Endodermal cell (in vitro differentiated cells): ENCODE results near the gene TASOR2. TPM values are rescaled to one million over a fixed set of nuclear protein-coding genes. Genes with fewer than 3 reads are reported as not detected.

Experiments
- DNase-seq: peaks from one replicate; pipeline ENCODE4 v3.0.0-alpha.2; 2017
- H3K27ac ChIP-seq: 2 replicates; pipeline ENCODE4 v1.5.1; 2013; ENCODE audit warnings: mild to moderate bottlenecking, low read depth, low read length, moderate library complexity
- H3K27me3 ChIP-seq: 2 replicates; pipeline ENCODE4 v1.6.1; 2013; ENCODE audit warnings: mild to moderate bottlenecking, low read length, moderate library complexity; ENCODE audit not compliant: insufficient read depth, control insufficient read depth, poor library complexity, severe bottlenecking
- H3K36me3 ChIP-seq: 2 replicates; pipeline ENCODE4 v1.7.0; 2013; ENCODE audit warnings: mild to moderate bottlenecking, low read length, moderate library complexity; ENCODE audit not compliant: control insufficient read depth, insufficient read depth
- H3K4me1 ChIP-seq: one replicate; pipeline ENCODE4 v1.7.0; 2013; ENCODE audit warnings: low read length; ENCODE audit not compliant: control insufficient read depth, insufficient read depth
- H3K4me3 ChIP-seq: 2 replicates; pipeline ENCODE4 v1.5.1; 2013; ENCODE audit warnings: mild to moderate bottlenecking, low read length, moderate library complexity
- H3K9ac ChIP-seq: 2 replicates; pipeline ENCODE4 v1.6.1; 2013; ENCODE audit warnings: mild to moderate bottlenecking, low read length, moderate library complexity; ENCODE audit not compliant: poor library complexity, severe bottlenecking; ENCODE audit errors: extremely low read depth
- H3K9me3 ChIP-seq: 2 replicates; pipeline ENCODE4 v1.6.1; 2013; ENCODE audit warnings: mild to moderate bottlenecking, low read length, moderate library complexity; ENCODE audit not compliant: control insufficient read depth
- H3K27ac Mint-ChIP-seq: 2 replicates; pipeline ENCODE4 v1.8.0; 2020; ENCODE audit warnings: mixed read lengths
- H3K27me3 Mint-ChIP-seq: 2 replicates; pipeline ENCODE4 v1.8.0; 2021; ENCODE audit warnings: mild to moderate bottlenecking, mixed read lengths; ENCODE audit not compliant: insufficient read depth
- H3K36me3 Mint-ChIP-seq: 2 replicates; pipeline ENCODE4 v1.8.0; 2020; ENCODE audit warnings: low read depth, mixed read lengths
- H3K4me1 Mint-ChIP-seq: 2 replicates; pipeline ENCODE4 v1.8.0; 2020; ENCODE audit warnings: mixed read lengths
- H3K4me3 Mint-ChIP-seq: 2 replicates; pipeline ENCODE4 v1.8.0; 2020; ENCODE audit warnings: mild to moderate bottlenecking, moderate library complexity, mixed read lengths
- H3K9me3 Mint-ChIP-seq: 2 replicates; pipeline ENCODE4 v1.8.0; 2020; ENCODE audit warnings: mild to moderate bottlenecking, mixed read lengths
- WGBS, 2 experiments: methylation state at CpG; one replicate each; pipeline versions ENCODE4 v1.1.5 to v1.1.7; 2013; ENCODE audit warnings: missing lambda C conversion rate in 2 of 2, mixed read lengths in 1 of 2; ENCODE audit not compliant: insufficient coverage in 1 of 2, insufficient read length in 1 of 2; 5-methylcytosine and 5-hydroxymethylcytosine counted together
- total RNA-seq, 2 donors: library from RNA; stranded (reverse); fragmentation: NEBNext Ultra II Directional in 1 of 2; extraction: Animal tissue kit (Norgen Biotek cat#: 25700) in 1 of 2; gene quantifications; 2 replicates in 1 of 2; 3 replicates in 1 of 2; pipeline ENCODE4 v1.2.1, GENCODE V29; 2021
- TF ChIP-seq, protein P1 (sequence below): fragments of 200-600 bp; sonication (generic); conservative IDR thresholded peaks from 2 replicates; pipeline ENCODE4 v1.5.0; 2021; ENCODE audit warnings: antibody characterized with exemption, mild to moderate bottlenecking

Gene TASOR2
- total RNA-seq, 2 donors from 2014 or later, result 47.1 to 53.0 TPM

DNA sequence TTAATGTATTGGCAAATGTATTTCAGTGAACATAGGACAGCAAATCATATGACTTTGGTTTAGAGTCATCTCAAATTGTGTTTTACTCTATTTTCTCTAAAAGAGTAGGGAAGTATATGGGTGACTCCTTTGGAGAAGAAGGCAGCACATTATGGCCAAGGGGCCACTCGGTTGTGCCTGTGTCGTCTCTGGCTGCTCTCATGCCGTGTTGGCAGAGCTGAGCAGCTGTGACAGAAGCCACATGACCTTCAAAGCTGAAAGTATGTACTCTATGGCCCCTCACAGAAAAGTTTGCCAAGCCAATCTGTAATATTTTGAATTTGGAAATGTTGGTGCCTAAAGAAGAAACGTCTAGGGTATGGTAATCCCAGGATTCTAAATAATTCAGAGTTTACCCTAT lies 47.5 kb downstream of the TASOR2 start:
- H3K9ac ChIP-seq, result no peak overlapping the region
- H3K9me3 ChIP-seq, result no peaks in the 10 kb centered on the region
- no peak for DNase-seq
- H3K4me3 Mint-ChIP-seq, result no peak overlapping the region
- no peak overlapping the region for H3K27ac ChIP-seq
- no peak overlapping the region for H3K27ac Mint-ChIP-seq
- H3K4me1 Mint-ChIP-seq, result no peaks in the 10 kb centered on the region
- no peaks in the 10 kb centered on the region for H3K4me1 ChIP-seq
- TF ChIP-seq, protein P1, sequence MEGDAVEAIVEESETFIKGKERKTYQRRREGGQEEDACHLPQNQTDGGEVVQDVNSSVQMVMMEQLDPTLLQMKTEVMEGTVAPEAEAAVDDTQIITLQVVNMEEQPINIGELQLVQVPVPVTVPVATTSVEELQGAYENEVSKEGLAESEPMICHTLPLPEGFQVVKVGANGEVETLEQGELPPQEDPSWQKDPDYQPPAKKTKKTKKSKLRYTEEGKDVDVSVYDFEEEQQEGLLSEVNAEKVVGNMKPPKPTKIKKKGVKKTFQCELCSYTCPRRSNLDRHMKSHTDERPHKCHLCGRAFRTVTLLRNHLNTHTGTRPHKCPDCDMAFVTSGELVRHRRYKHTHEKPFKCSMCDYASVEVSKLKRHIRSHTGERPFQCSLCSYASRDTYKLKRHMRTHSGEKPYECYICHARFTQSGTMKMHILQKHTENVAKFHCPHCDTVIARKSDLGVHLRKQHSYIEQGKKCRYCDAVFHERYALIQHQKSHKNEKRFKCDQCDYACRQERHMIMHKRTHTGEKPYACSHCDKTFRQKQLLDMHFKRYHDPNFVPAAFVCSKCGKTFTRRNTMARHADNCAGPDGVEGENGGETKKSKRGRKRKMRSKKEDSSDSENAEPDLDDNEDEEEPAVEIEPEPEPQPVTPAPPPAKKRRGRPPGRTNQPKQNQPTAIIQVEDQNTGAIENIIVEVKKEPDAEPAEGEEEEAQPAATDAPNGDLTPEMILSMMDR, result no peak
- H3K36me3 Mint-ChIP-seq, result peaks cover 39% of the 10 kb centered on the region
- H3K36me3 ChIP-seq, result peaks cover 65% of the 10 kb centered on the region
- H3K27me3 Mint-ChIP-seq, result no peaks in the 10 kb centered on the region
- 90 to 96% methylated on average over 4 of the region's 4 CpGs for WGBS, 2 experiments
- H3K4me3 ChIP-seq, result no peak overlapping the region
- H3K9me3 Mint-ChIP-seq, result no peaks in the 10 kb centered on the region
- H3K27me3 ChIP-seq, result no peaks in the 10 kb centered on the region

Other genes starting within 250 kb of the TASOR2 start
- not detected for gene CALML5, start 185.3 kb upstream of the TASOR2 start, total RNA-seq
- gene CALML3, start 159.9 kb upstream of the TASOR2 start, total RNA-seq, result not detected
- gene ASB13, start 18.2 kb upstream of the TASOR2 start, total RNA-seq, result 10 to 100 TPM; 12.8 to 13.5 TPM
- gene GDI2, start 128.6 kb downstream of the TASOR2 start, total RNA-seq, result 100 to 1,000 TPM; 299 to 337 TPM
- 10 to 100 TPM; 12.5 to 13.0 TPM for gene ANKRD16, start 205.1 kb downstream of the TASOR2 start, total RNA-seq
- gene FBH1, start 205.4 kb downstream of the TASOR2 start, total RNA-seq, result 10 to 100 TPM; 61.1 to 71.6 TPM